ENCODE data around the gene JPT2.

Gene JPT2

GRCh38 chr16:1640261-1640941 is 37.7 kb upstream of the JPT2 start:
- no peak overlapping the region for H3K4me2 ChIP-seq (ENCODE audit: low read length)
- DNase-seq: no peak
- H3K79me2 ChIP-seq (ENCODE audit: control insufficient read depth, insufficient read depth, low read length, poor library complexity): no peaks in the 10 kb centered on the region
- peaks cover 2% of the 10 kb centered on the region for H3K9me3 ChIP-seq (ENCODE audit: insufficient read depth, low read depth, low read length)
- no peak overlapping the region for H3K27ac ChIP-seq (ENCODE audit: low read depth, low read length)
- H3K18ac ChIP-seq (ENCODE audit: low read length): no peak overlapping the region
- no peaks in the 10 kb centered on the region for H3K27me3 ChIP-seq (ENCODE audit: insufficient read depth, low read length)
- H3K79me1 ChIP-seq (ENCODE audit: low read length): no peaks in the 10 kb centered on the region
- H2BK120ac ChIP-seq (ENCODE audit: insufficient read depth, low read length, poor library complexity): no peak overlapping the region
- WGBS (ENCODE audit: extremely low coverage, insufficient coverage, insufficient read length): no CpG with 5 or more reads among the region's 20 CpGs
- no peak overlapping the region for H4K12ac ChIP-seq (ENCODE audit: low read depth, low read length)
- H3K23ac ChIP-seq (ENCODE audit: low read length): no peak overlapping the region
- no peak overlapping the region for H3K4ac ChIP-seq (ENCODE audit: low read depth, low read length)
- H3K9ac ChIP-seq (ENCODE audit: low read length): no peak overlapping the region
- H2AK5ac ChIP-seq (ENCODE audit: low read length): no peak overlapping the region
- no peak overlapping the region for H2AFZ ChIP-seq (ENCODE audit: insufficient read depth, low read length, poor library complexity)
- H3K4me3 ChIP-seq (ENCODE audit: low read depth, low read length): no peak overlapping the region
- H2BK12ac ChIP-seq (ENCODE audit: low read length): no peak overlapping the region
- H3K14ac ChIP-seq (ENCODE audit: low read length): no peak overlapping the region
- H4K91ac ChIP-seq (ENCODE audit: low read depth, low read length): no peak overlapping the region
- H2BK5ac ChIP-seq (ENCODE audit: low read depth, low read length, poor library complexity): no peak overlapping the region
- H4K8ac ChIP-seq (ENCODE audit: low read depth, low read length): no peak overlapping the region
- H3K4me1 ChIP-seq (ENCODE audit: control insufficient read depth in 1 of 2, insufficient read depth in 2 of 2, low read length in 2 of 2): peaks cover 0 to under 1% of the 10 kb centered on the region in 2 experiments
- H3K36me3 ChIP-seq (ENCODE audit: control insufficient read depth in 1 of 2, insufficient read depth in 2 of 2, low read length in 2 of 2): peaks cover 59 to 76% of the 10 kb centered on the region in 2 experiments

GRCh38 chr16:1641261-1641660 is 36.8 kb upstream of the JPT2 start:
- Histone ChIP-seq H3K4ac (ENCODE audit: low read depth, low read length) (no peak overlapping the region), H2BK5ac (ENCODE audit: low read depth, low read length, poor library complexity) (no peak overlapping the region), H3K79me1 (ENCODE audit: low read length) (no peaks in the 10 kb centered on the region), H3K4me3 (ENCODE audit: low read depth, low read length) (no peak overlapping the region), H3K27ac (ENCODE audit: low read depth, low read length) (no peak overlapping the region), H3K4me2 (ENCODE audit: low read length) (no peak overlapping the region), H3K79me2 (ENCODE audit: control insufficient read depth, insufficient read depth, low read length, poor library complexity) (no peaks in the 10 kb centered on the region), H3K9ac (ENCODE audit: low read length) (no peak overlapping the region), H3K27me3 (ENCODE audit: insufficient read depth, low read length) (no peaks in the 10 kb centered on the region), H3K18ac (ENCODE audit: low read length) (no peak overlapping the region), H3K36me3 (ENCODE audit: control insufficient read depth in 1 of 2, insufficient read depth in 2 of 2, low read length in 2 of 2) (peaks cover 61 to 84% of the 10 kb centered on the region in 2 experiments), H3K4me1 (ENCODE audit: control insufficient read depth in 1 of 2, insufficient read depth in 2 of 2, low read length in 2 of 2) (peaks cover 0 to 2% of the 10 kb centered on the region in 2 experiments), H3K9me3 (ENCODE audit: insufficient read depth, low read depth, low read length) (peaks cover 2% of the 10 kb centered on the region), H2BK12ac (ENCODE audit: low read length) (no peak overlapping the region), H4K8ac (ENCODE audit: low read depth, low read length) (no peak overlapping the region), H3K23ac (ENCODE audit: low read length) (no peak overlapping the region), H2AFZ (ENCODE audit: insufficient read depth, low read length, poor library complexity) (no peak overlapping the region), H4K91ac (ENCODE audit: low read depth, low read length) (no peak overlapping the region), H3K14ac (ENCODE audit: low read length) (no peak overlapping the region), H4K12ac (ENCODE audit: low read depth, low read length) (no peak overlapping the region), H2BK120ac (ENCODE audit: insufficient read depth, low read length, poor library complexity) (no peak overlapping the region), H2AK5ac (ENCODE audit: low read length) (no peak overlapping the region)
- WGBS (ENCODE audit: extremely low coverage, insufficient coverage, insufficient read length): no CpG with 5 or more reads among the region's 12 CpGs
- DNase-seq: no peak

GRCh38 chr16:1642148-1642547 is 35.9 kb upstream of the JPT2 start:
- no peaks in the 10 kb centered on the region for H3K27me3 ChIP-seq (ENCODE audit: insufficient read depth, low read length)
- H4K91ac ChIP-seq (ENCODE audit: low read depth, low read length): no peak overlapping the region
- no peak overlapping the region for H3K4ac ChIP-seq (ENCODE audit: low read depth, low read length)
- DNase-seq: no peak
- H2AFZ ChIP-seq (ENCODE audit: insufficient read depth, low read length, poor library complexity): no peak overlapping the region
- no peak overlapping the region for H3K23ac ChIP-seq (ENCODE audit: low read length)
- H3K36me3 ChIP-seq (ENCODE audit: control insufficient read depth in 1 of 2, insufficient read depth in 2 of 2, low read length in 2 of 2): peaks cover 56 to 82% of the 10 kb centered on the region in 2 experiments
- H3K14ac ChIP-seq (ENCODE audit: low read length): no peak overlapping the region
- H3K79me2 ChIP-seq (ENCODE audit: control insufficient read depth, insufficient read depth, low read length, poor library complexity): no peaks in the 10 kb centered on the region
- H3K4me2 ChIP-seq (ENCODE audit: low read length): no peak overlapping the region
- WGBS (ENCODE audit: extremely low coverage, insufficient coverage, insufficient read length): no CpG with 5 or more reads among the region's 5 CpGs
- H3K79me1 ChIP-seq (ENCODE audit: low read length): no peaks in the 10 kb centered on the region
- H3K27ac ChIP-seq (ENCODE audit: low read depth, low read length): no peak overlapping the region
- H2BK120ac ChIP-seq (ENCODE audit: insufficient read depth, low read length, poor library complexity): no peak overlapping the region
- H3K4me1 ChIP-seq (ENCODE audit: control insufficient read depth in 1 of 2, insufficient read depth in 2 of 2, low read length in 2 of 2): peaks cover 0 to 2% of the 10 kb centered on the region in 2 experiments
- H3K9ac ChIP-seq (ENCODE audit: low read length): no peak overlapping the region
- no peak overlapping the region for H2BK12ac ChIP-seq (ENCODE audit: low read length)
- H3K4me3 ChIP-seq (ENCODE audit: low read depth, low read length): no peak overlapping the region
- no peak overlapping the region for H2BK5ac ChIP-seq (ENCODE audit: low read depth, low read length, poor library complexity)
- peaks cover 2% of the 10 kb centered on the region for H3K9me3 ChIP-seq (ENCODE audit: insufficient read depth, low read depth, low read length)
- no peak overlapping the region for H4K8ac ChIP-seq (ENCODE audit: low read depth, low read length)
- no peak overlapping the region for H4K12ac ChIP-seq (ENCODE audit: low read depth, low read length)
- H3K18ac ChIP-seq (ENCODE audit: low read length): no peak overlapping the region
- no peak overlapping the region for H2AK5ac ChIP-seq (ENCODE audit: low read length)

- no peaks in the 10 kb centered on the region for H3K79me1 ChIP-seq (ENCODE audit: low read length)
- no peak overlapping the region for H3K4me2 ChIP-seq (ENCODE audit: low read length)
- H3K36me3 ChIP-seq (ENCODE audit: control insufficient read depth in 1 of 2, insufficient read depth in 2 of 2, low read length in 2 of 2): peaks cover 52 to 77% of the 10 kb centered on the region in 2 experiments
- H3K18ac ChIP-seq (ENCODE audit: low read length): no peak overlapping the region
- H4K12ac ChIP-seq (ENCODE audit: low read depth, low read length): no peak overlapping the region
- H3K9me3 ChIP-seq (ENCODE audit: insufficient read depth, low read depth, low read length): peaks cover 2% of the 10 kb centered on the region
- no peak overlapping the region for H3K4ac ChIP-seq (ENCODE audit: low read depth, low read length)
- no peak overlapping the region for H3K9ac ChIP-seq (ENCODE audit: low read length)
- H3K4me1 ChIP-seq (ENCODE audit: control insufficient read depth in 1 of 2, insufficient read depth in 2 of 2, low read length in 2 of 2): peaks cover 0 to 2% of the 10 kb centered on the region in 2 experiments
- H3K27me3 ChIP-seq (ENCODE audit: insufficient read depth, low read length): no peaks in the 10 kb centered on the region
- no peak overlapping the region for H4K91ac ChIP-seq (ENCODE audit: low read depth, low read length)
- H2BK12ac ChIP-seq (ENCODE audit: low read length): no peak overlapping the region
- H3K23ac ChIP-seq (ENCODE audit: low read length): no peak overlapping the region
- H3K79me2 ChIP-seq (ENCODE audit: control insufficient read depth, insufficient read depth, low read length, poor library complexity): no peaks in the 10 kb centered on the region
- no CpG with 5 or more reads among the region's 11 CpGs for WGBS (ENCODE audit: extremely low coverage, insufficient coverage, insufficient read length)
- no peak overlapping the region for H4K8ac ChIP-seq (ENCODE audit: low read depth, low read length)
- H3K4me3 ChIP-seq (ENCODE audit: low read depth, low read length): no peak overlapping the region
- no peak overlapping the region for H3K27ac ChIP-seq (ENCODE audit: low read depth, low read length)
- H2AFZ ChIP-seq (ENCODE audit: insufficient read depth, low read length, poor library complexity): no peak overlapping the region
- H2AK5ac ChIP-seq (ENCODE audit: low read length): no peak overlapping the region
- H3K14ac ChIP-seq (ENCODE audit: low read length): no peak overlapping the region
- no peak overlapping the region for H2BK5ac ChIP-seq (ENCODE audit: low read depth, low read length, poor library complexity)
- no peak for DNase-seq
- no peak overlapping the region for H2BK120ac ChIP-seq (ENCODE audit: insufficient read depth, low read length, poor library complexity)
These were observed 35.3 kb upstream of the JPT2 start for GRCh38 chr16:1642753-1643152.

Data from trophoblast cell (in vitro differentiated cells and primary cell).